ENCODE results near the gene CHST12. TPM values are rescaled to one million over a fixed set of nuclear protein-coding genes. Genes with fewer than 3 reads are reported as not detected.
"Not testable (repeated sequence)": the region's sequence is repeated elsewhere in the genome, so short reads cannot be mapped to it uniquely, and the experiment has no call there.

Gene CHST12
- total and polyA plus RNA-seq, 12 donors, result 2.5 to 31.2 (median 19.4) TPM

DNA sequence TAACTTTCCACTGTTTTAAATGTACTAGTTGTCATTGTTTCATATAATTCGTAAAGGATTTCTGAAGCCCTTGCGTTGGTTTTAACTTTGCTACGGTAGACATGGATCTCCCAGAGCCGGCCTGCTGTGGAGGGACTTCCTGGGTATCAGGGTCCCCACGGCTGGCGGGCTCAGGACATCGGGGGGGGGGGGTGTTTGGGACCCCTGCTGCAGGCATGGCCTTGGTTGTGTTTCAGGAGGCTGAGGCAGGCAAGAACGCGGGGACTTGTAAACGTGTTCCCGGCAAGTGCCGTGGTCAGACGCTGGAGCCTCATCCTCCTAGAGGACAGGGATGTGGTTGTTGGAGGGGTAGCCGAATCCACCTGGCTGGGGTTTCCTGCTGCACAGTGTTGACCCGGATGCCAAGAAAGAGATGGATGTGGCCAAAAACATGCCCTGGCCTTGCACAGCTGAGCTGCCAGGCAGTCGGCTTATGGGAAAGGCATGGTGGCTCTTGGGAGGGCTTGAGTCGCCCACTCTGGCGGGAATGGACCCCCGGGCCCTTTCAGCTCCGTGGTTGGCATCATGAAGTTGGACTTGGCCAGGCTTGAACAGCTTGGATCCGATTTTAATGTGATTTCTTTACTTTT, 21.4 kb upstream of the CHST12 start:
- H3K27ac ChIP-seq, result no peak overlapping the region
- DNase-seq, result no peak
- H3K4me1 ChIP-seq (replicated peaks in 1 of 2), result no peaks in the 10 kb centered on the region
- intact Hi-C loops (cut with DNase I), result no loop called here
- peaks cover 0 to 37% of the 10 kb centered on the region in 2 donors for H3K36me3 ChIP-seq (replicated peaks in 1 of 2)
- no peaks in the 10 kb centered on the region for H3K9me3 ChIP-seq (replicated peaks in 1 of 3)
- H3K4me3 ChIP-seq, result no peak overlapping the region
- H3K27me3 ChIP-seq, result no peaks in the 10 kb centered on the region
- 85 to 91% (median 88%) methylated on average over 7 to 21 of the region's 21 CpGs for WGBS, 4 donors
- no peak for TF ChIP-seq CTCF (IDR thresholded peaks at IDR 0.05)
- no peak for TF ChIP-seq POLR2A (IDR thresholded peaks at IDR 0.05)

GRCh38 chr7:2383543-2384274, 19.7 kb upstream of the CHST12 start:
- TF ChIP-seq CTCF (IDR thresholded peaks at IDR 0.05) (no peak), POLR2A (IDR thresholded peaks at IDR 0.05) (no peak)
- no peak for DNase-seq
- WGBS, 4 donors, result 80 to 87% (median 84%) methylated on average over 11 to 29 of the region's 29 CpGs
- Histone ChIP-seq H3K36me3 (replicated peaks in 1 of 2) (peaks cover 0 to 28% of the 10 kb centered on the region in 2 donors), H3K27ac (no peak overlapping the region), H3K9me3 (replicated peaks in 1 of 3) (no peaks in the 10 kb centered on the region), H3K27me3 (no peaks in the 10 kb centered on the region), H3K4me3 (no peak overlapping the region), H3K4me1 (replicated peaks in 1 of 2) (no peaks in the 10 kb centered on the region)
- intact Hi-C loops (cut with DNase I), result no loop called here

DNA sequence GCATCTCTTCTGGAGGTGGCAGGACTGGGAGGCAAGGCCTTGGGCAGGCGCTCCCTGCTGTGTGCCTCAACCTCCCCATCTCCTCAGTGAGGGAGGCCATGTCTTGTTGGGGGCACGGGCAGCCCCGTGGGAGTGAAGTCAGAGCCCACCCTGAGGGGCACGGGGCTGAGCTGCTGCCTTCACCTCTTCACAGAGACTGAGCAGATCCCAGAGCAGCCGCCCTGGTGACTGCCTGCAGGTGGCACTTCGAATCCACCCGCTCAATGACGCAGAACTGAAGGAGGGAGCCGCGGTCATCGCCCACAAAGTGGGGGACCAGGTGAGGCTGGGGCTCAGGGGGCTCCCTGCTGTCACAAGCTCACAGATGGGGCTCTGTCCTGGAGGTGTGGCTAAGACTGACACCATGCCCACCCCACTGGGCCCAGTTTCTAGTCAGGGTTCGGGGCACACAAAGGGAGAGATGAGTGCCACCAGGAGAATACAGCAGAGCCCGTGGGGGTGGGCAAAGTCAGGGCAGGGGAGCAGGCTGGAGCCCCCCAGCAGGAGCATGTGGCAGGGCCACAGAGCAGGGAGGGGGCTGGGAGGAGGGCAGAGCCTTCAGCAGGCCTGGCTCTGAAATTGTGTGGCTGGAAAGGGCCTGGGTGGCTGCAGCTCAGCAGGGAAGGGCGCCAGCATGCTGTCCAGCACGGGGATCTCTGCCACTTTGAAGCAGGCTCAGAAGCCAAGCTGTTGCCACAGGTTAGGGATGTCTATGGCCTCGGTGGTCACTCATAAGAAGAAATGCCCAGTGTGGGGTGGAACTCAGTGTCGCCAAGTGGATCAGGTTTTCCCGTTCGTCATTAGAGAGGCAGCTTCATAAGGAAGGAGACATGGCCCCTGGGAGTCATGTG, 18.8 kb upstream of the CHST12 start:
- Histone ChIP-seq H3K27ac (no peak overlapping the region), H3K36me3 (replicated peaks in 1 of 2) (peaks cover 0 to 19% of the 10 kb centered on the region in 2 donors), H3K27me3 (no peaks in the 10 kb centered on the region), H3K9me3 (replicated peaks in 1 of 3) (no peaks in the 10 kb centered on the region), H3K4me1 (replicated peaks in 1 of 2) (no peaks in the 10 kb centered on the region), H3K4me3 (no peak overlapping the region)
- no peak for TF ChIP-seq POLR2A (IDR thresholded peaks at IDR 0.05)
- no peak for TF ChIP-seq CTCF (IDR thresholded peaks at IDR 0.05)
- no peak for DNase-seq
- WGBS, 4 donors, result 79 to 87% (median 84%) methylated on average over 17 to 19 of the region's 19 CpGs
- intact Hi-C loops (cut with DNase I), result no loop called here

DNA sequence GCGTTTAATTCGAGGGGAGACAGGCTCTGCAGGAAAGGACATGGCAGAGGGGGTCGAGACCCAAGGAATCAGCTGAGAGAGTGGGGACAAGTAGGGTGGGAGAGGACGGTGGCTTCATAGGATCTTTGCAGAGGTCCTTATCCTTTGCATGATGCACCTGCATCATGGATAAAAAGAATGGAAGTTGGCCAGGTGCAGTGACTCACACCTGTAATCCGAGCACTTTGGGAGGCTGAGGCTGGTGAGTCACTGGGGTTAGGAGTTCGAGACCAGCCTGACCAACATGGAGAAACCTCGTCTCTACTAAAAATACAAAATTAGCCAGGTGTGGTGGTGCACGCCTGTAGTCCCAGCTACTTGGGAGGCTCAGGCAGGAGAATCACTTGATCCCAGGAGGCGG, 17.3 kb upstream of the CHST12 start:
- H3K36me3 ChIP-seq (replicated peaks in 1 of 2); intact Hi-C loops (cut with DNase I); H3K27ac ChIP-seq; H3K9me3 ChIP-seq (replicated peaks in 1 of 3); H3K4me1 ChIP-seq (replicated peaks in 1 of 2); DNase-seq; H3K4me3 ChIP-seq; H3K27me3 ChIP-seq: not testable (repeated sequence)
- 87 to 90% (median 88%) methylated on average over 9 of the region's 9 CpGs for WGBS, 4 donors

All from adrenal gland (tissue), 12 donors.